HG03571 (cell line): ENCODE data around the gene GPX3.

Source experiments
- ATAC-seq: cut with Tn5 transposase; IDR thresholded peaks from one replicate; pipeline ENCODE4 v1.9.1; 2021; ENCODE audit not compliant: unreplicated experiment

The GPX3 gene, protein sequence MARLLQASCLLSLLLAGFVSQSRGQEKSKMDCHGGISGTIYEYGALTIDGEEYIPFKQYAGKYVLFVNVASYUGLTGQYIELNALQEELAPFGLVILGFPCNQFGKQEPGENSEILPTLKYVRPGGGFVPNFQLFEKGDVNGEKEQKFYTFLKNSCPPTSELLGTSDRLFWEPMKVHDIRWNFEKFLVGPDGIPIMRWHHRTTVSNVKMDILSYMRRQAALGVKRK

DNA sequence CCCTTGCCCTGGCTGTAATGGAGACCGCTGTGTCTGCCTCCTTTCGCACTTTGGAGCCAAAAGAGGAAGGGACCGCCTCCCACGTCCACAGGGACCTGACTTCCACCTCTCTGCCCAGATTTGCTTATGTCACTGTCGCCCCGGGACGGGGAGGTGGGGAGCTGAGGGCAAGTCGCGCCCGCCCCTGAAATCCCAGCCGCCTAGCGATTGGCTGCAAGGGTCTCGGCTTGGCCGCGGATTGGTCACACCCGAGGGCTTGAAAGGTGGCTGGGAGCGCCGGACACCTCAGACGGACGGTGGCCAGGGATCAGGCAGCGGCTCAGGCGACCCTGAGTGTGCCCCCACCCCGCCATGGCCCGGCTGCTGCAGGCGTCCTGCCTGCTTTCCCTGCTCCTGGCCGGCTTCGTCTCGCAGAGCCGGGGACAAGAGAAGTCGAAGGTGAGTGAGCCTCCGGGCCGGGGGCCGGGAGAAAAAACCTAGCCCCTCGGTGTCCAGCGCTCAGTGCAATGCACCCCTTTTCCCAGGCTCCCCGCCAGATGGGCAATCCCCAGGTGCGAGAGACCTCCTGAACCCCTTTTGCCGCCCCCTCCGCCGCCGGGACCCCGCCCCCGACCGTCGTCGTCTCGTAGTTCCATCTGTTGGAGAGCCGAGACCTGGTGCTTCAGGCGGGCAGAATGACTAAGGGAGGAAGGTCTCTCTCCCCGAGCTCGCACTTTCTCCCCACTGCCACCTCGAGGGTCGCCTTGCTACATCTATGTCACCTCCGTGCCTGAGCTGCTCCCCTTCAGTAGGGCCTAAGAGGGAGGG lies at the start of gene GPX3:
Gene GPX3, plus strand, starts transcription at position 288 of the 807 bp plus-strand sequence. Its CDS starts 64 bp downstream, at position 352.
- no peak for ATAC-seq

GRCh38 chr5:150978590-150978989 lies 41.8 kb upstream of the GPX3 start:
- no peak for ATAC-seq

- no peak for ATAC-seq
Observed at GRCh38 chr5:150987746-150988145, 32.6 kb upstream of the GPX3 start.

- no peak for ATAC-seq
Observed at GRCh38 chr5:150989695-150990094, 30.7 kb upstream of the GPX3 start.

DNA sequence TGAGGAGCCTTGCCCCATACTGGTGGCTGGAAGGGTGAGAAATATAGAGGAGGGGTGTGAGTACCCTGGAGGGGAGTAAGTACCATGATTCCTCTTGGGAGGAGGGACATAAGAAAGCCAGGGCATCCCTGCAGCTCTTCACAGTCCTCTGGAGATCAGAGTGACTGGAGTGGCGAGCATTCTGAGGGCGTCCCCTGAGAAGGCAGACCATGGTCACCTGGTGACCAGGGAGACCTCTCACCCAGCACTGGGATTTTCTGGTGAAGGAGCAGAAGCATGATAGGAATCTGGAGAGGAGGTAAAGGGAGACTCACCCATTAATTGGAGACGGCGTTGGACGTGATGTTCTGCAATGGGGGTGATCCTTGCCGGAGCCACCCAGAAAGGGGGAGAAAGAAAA lies 27.7 kb upstream of the GPX3 start:
- no peak for ATAC-seq

DNA sequence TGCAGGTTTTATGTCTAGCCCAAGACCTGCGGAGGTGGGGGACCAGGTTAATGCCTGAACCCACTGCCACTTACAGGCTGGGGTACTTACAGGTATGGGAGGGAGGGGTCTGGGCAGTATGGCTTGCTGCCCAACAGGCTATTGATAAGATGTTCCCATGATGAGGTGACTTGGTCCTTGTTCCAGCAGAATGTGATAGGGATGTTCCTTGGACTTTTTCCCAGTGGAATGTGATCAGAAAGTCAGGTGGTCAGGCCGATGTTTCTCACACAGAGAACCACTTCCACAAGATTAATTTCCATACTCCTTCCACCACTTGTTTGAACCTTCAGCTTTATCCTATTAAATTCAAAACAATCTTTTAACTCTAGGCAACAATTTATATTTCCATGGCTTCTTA lies 27.0 kb upstream of the GPX3 start:
- ATAC-seq, result no peak

DNA sequence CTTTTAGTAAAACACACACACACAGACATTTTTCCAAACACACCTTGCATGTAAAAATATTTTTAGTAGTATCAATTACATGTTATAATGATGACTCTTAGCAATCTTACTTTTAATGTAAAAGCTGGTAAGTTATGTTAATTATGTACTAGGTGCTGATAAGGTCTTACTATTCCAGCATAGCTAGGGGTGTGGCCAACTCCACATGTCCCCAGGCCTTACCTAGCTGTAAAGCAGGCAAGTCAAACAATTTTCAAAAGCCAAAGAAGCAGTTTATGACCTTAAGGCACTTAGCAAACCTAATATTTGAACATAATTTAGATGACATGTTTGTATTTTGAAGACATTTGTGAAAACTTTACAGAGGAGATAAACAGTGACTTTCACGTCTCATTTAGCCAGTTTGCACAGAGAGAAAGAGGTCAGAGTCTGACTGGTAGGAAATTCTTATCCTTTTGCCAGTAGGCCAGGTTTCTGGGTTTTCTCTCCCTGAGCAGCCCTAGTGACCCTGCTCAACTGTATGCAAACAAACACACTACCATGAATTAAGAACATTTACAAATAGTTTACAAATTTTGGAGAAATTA lies 26.5 kb upstream of the GPX3 start:
- no peak for ATAC-seq

- no peak for ATAC-seq
Observed at GRCh38 chr5:150999704-151000442, 20.5 kb upstream of the GPX3 start.

- ATAC-seq, result no peak
Observed at GRCh38 chr5:151001436-151001835, 19.0 kb upstream of the GPX3 start.

- ATAC-seq, result no peak
Observed at GRCh38 chr5:151002250-151002649, 18.1 kb upstream of the GPX3 start.

DNA sequence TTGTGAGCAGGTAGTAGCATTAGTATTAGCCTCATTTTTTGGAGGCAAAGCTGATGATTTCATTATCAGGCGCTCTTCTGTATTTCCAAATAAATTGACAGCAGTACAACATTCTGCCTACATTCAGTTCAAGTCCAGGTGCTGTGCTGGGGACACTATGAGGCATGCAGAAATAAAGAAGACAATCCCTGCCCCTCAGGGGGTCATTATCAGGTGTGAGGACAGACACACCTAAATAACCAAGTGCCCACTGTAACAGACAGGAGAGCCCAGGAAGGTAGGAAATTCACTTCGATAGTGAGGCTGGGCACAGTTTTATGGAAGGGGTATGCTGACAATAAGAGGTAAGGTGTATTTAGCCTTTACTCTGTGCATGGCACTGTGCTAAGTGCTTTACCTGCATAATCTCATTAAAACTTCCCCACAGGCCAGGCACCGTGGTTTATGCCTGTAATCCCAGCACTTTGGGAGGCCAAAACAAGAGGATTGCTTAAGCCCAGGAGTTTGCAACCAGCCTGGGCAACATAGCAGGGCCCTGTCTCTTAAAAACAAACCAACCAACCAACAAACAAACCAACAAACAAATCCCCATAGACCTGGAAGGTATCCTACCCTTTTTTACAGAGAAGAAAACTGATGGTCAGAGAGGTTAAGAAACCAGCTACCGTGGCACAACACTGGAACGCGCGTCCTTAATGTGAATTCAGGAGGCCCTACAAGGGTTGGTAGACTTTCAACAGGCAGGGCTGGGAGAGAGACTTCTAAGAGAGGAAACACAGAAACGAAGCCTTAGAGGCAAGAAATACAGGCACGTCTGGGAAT lies 17.5 kb upstream of the GPX3 start:
- ATAC-seq, result no peak

- ATAC-seq, result no peak
Observed at GRCh38 chr5:151003503-151003860, 16.9 kb upstream of the GPX3 start.

GRCh38 chr5:151004499-151004898 lies 15.9 kb upstream of the GPX3 start:
- ATAC-seq, result no peak

DNA sequence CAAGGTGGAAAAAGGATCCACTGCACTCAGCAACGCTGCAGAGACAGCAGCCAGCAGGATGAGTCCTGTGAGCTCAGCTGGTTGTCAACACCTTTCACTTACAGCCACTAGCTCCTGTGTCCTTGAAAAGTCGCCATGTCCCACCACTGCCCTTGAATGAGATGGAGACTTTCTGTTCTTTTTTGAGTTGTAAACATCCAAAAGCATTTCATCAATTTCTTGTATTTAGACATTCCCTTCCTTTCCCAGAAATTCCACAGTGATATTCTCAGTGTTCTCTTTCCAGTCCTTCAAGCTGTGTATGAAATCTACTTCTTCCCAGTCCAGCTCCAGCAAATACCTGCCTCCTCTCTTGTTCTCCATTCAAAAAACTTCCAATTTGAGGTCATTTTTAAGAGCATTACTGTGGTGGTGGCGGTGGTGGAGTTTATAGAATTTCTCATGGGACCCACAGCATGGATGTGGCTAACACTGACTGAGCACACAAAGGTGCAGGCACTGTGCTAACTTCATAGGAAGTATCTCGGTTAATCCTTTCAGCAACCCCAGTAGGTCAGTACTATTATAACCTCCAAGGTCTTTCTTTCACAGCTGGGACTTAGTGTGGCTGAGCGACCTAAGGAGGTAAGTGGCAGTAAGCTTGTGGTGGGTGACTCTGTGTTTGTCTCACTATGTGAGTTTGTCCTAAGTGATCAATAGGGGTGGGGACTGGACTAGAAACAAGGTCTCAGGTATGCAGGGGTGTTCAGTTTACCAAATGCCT lies 15.0 kb upstream of the GPX3 start:
- ATAC-seq, result no peak

- no peak for ATAC-seq
Observed at GRCh38 chr5:151005950-151006576, 14.3 kb upstream of the GPX3 start.

- no peak for ATAC-seq
Observed at GRCh38 chr5:151006704-151007334, 13.6 kb upstream of the GPX3 start.

DNA sequence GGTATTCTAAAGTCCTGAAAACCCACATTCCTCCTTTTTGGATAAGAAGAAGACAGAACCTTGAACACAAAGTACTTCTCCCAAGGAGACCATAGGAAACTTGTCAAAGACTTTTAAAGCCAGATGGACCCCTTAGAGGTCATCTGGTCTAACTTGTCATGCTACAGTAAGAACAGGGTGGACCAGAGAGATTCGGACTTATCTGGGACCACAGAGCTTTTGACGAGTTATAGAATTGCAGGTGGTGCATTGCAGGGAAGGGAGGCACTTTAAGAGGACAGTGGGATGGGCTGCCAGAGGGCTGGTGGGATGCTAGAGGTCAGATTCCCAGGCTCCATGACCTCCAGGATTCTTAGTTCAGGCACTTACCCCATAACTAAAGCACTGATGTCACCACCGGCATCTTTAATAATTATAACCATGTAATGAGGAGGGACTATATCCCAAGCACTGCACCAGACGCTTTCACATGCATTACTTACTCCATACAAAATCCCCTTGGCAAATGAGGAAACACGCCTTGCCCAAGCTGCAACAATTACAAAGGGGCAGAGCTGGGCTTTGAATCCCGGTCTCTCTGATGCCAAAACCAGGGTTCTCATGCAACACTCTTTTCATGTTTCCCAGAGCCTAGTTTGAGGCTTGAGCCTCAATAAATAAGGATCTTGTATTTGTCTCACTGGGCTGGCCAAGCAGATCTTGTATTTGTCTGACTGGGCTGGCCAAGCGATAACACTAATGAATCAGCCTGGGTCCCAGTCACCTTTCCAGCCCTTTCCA lies 12.8 kb upstream of the GPX3 start:
- no peak for ATAC-seq

DNA sequence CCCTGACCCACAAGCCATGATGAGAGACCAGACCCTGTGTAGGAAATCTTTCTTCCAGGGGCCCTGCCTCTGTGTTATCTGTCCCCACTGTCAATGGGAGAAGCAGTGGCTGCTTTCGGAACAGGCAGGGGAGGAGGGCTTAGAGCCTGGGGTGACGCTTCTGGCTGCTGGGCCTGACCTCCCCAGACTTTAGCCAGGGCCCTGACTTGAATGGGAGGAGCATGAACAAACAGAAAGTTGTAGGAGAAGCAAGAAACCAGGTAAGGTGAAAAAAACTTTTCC lies 12.2 kb upstream of the GPX3 start:
- ATAC-seq, result no peak

DNA sequence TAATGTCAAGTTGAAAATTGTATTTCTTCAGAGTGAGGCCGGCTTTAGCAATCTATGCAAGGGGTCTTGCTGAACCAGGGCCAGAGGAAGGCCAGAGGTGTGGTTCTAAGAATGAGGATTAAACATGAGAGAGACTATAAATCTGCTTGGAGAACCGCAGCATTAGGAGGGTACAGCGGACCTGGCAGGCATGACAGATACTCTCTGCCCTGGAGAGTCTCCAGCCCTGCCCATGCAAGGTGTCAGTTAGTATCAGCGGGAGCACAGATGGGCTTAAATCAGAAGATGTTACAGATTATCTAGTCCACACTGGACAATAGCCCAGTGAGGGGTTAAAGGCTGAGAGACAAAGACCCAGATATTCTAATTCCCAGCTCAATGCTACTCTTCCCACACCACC lies 11.5 kb upstream of the GPX3 start:
- ATAC-seq, result no peak
